ENCODE results near the gene ERC1.

Gene ERC1

DNA sequence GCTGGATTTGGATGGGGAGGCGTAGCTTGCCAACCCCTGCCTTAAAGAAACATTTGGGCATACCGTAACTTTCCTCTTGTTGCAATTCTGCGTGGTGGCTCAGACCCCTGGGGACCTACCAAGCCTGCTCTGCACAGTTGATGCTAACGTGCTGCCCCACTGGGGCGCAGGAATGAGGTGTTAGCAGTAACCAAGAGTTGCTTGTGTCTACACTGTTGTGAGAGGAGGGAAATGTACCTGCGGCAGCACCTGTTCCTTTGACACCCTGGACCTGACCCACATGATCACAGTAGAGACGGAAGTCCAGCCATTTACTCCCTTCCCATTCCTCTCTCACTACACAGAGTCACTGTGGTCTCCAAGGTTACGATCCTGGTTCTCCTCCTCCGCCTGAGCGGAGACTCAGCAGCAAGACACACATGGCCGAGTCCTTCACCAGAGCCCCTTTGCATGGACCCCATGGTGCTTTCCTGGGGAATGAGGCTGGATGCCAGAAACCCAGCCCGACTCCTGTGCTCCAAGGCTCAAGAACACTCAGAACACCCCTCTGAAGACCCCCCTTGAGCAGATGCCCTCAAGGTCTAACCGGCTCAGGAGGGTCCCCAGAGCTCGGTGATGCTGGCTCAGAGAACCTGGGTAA is 518.5 kb downstream of the ERC1 start:
- no peak for DNase-seq (ENCODE audit: low read depth in 2 of 2)

DNA sequence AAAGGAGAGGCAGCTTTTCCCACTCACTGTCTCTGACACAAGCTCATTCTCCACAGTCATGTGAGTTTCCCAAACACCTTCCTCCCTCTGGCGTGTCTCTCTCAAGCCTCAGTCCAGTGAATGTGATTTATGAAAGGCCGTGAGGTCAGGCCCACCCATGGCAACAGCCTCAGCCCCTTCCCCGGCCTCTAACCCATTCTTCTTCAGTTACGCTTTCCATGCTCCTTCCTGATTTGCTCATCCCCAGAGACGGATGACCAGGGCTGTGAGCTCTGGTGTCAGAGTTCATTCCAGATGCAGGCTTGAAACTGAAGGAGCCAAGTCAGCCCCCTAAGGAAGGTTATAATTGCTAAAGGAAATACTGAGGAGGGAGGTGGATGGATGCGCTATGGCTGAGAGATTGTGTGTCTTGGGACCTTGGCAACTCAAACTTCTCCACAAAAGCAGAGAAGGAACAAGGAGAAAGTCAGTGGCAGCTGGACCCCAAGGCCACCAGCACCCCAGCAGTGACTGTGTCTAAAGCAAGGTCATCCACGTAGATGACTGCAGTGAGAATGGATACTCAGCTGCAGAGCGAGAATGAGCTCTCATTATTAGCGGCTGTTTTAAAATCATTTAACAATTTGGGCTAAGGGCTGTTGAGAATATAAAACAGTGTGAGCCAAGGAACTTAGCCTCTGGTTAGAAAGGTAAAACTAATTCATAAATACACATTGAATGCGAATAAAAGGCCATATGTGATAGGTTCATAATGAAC is 519.2 kb downstream of the ERC1 start:
- DNase-seq (ENCODE audit: low read depth in 2 of 2): no peak

DNA sequence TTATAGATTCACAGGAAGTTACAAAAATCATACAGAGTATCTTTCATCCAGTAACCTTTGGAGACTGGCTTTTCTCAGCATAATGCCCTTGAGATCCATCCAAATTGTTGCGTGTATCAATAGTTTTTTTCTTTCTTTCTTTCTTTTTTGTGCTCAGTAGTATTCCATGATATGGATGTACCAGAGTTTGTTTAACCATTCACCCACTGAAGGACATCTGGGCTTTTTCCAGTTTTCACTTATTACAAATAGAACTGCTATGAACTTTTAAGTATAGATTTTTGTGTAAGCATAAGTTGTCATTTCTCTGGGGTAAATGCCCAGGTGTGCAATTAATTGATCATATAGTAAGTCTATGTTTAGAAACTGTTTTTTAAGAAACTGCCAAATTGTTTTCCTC is 524.0 kb downstream of the ERC1 start:
- DNase-seq (ENCODE audit: low read depth in 2 of 2): no peak

DNA sequence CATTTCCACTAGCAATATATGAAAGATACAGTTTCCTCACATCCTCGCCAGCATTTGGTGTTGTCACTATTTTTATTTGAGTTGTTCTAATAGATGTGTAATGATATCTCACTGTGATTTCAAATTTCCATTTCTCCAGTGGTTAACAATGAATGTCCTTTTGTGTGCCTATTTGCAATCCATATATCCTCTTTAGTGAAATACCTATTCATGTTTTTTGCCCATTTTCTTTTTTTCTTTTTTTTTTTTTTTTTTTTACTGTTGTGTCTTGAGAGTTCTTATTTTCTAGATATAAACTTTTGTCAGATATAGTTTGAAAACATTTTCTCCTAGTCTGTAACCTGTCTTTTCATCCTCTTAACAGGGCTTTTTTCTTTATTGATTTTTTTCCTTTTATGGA is 524.4 kb downstream of the ERC1 start:
- DNase-seq (ENCODE audit: low read depth in 2 of 2): no peak

DNA sequence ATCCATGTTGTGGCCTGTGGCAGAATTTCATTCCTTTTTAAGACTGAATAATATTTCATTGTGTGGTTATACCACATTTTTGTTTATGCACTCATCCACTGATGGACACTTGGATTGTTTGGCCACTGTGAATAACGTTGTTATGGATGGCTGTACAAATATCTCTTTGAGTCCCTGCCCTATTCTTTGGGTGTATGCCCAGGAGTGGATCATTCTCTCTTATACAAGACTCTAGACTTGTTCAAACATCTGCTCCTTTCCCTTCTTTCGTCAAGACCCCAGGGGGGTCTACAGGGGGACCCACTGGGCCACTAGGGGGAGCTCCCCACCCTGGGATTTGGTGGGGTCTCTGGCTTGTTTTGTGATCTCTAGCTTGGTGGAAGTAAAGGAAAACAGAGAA is 526.0 kb downstream of the ERC1 start:
- DNase-seq (ENCODE audit: low read depth in 2 of 2): no peak

DNA sequence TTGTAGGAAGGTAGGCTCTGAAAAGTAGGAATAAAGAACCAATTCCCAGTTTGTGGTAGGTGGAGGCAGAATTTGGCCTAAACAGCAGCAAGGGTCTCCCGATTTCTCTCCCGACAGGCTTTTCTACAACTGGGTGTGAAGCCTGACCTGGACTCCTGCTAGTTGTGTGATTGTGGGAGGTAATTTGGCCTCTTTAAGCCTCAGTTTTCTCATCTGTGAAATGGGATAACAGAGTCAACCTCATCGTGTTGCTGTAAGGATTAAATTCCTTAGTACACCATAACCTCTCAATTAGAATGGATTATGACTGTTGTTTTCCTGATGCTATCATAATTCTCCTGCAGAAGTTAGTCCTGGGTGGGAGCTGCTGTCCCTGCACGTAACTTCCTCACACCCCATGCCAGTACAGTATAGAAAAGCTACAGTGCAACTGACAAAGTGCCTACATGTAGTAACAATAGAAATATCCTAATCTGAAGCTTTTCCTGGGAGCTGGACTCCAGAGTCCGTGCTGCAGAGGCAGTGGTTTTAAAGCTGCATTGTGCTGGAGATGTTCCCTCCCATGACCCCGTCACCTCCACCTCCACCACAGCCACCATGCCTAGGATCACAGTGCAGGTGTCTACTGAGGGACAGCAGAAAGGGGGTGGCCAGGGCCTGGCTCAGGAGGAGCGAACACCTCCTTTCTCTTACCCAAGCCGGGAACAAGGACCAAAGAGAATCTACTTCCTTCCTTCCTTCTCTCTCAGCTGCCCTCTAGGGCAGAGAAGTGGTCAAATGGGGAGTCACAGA is 526.9 kb downstream of the ERC1 start:
- no peak for DNase-seq (ENCODE audit: low read depth in 2 of 2)

DNA sequence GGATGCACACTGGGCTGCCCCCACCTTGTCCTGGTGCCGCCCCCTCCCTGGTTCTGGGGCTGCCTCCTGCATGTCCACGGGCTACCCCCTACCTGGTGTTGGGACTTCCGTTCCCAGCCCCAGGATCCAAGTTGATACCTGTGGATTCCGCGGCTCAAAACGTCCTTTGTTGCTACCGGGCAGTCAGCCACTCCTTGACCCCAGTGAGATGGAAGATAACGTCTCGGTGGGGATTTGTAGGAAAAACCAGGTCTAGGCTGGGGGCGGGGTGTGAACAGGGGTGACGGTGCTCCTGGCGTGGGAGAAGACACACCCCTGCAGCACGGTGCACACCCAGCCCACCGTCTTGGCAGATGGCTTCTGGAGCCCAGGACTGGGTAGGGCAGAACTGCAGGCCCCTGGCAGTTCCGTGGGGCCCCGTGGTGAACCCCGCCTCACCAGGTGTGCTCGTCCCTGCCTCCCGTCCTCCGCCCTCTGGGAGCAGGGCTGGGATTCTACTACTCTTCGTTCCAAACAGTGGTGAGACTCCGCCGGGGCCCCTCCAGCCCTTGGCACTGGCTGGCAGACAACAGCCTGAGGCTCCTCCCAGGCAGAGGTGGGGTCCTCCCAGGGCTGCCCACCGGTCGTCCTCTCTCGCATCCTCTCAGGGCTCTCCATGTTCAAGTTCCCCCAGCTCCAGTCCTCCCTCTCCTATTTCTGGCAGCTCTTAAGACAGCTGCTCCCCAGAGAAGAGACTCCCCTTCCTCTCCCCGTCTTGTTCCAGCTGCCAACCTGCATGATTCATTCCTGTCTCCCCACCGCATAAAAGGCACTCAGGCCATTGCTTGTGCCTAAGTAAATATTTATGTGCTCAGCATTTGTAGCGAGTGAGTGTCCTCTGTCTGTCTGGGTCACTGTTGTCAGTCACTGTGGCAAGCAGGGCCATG is 527.8 kb downstream of the ERC1 start:
- no peak for DNase-seq (ENCODE audit: low read depth in 2 of 2)

DNA sequence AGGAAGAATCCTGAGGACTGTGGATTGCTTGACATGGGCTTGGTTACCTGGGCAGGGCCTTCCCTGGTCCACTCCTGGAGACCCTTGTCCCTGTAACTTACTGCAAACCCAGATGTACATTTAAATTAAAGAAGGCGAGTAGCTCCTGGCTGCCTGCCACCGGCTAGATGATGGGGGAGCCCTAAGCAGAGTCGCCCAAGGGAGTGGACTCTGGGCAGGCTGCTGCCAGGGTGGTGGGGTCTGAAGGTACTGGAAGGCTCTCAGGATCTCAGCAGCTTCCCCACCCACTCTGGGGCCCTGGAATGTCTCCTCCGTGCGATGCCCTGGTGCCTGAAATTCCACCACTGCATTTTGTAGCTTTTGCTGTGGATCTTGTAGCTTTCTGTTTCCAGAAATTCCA is 528.6 kb downstream of the ERC1 start:
- DNase-seq (ENCODE audit: low read depth in 2 of 2): no peak

DNA sequence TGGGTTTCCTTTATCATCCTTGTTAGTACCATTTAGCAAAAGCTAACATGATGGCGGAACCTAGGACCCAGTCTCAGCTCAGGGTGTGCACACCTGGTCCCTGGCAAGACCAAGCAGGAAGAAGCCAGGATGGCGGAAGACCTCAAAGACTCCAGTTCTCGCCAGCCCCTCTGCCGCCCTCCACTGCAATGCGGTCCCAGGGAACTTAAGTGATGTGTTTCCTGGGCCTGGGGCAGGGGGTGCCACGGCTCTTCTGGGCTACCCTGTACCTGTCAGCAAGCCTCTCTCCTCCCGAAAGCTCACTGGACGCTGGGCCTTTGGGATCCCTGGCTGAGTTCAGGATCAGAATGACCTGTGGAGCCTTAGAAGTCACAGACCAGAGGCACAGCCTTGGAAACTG is 532.0 kb downstream of the ERC1 start:
- DNase-seq (ENCODE audit: low read depth in 2 of 2): no peak

DNA sequence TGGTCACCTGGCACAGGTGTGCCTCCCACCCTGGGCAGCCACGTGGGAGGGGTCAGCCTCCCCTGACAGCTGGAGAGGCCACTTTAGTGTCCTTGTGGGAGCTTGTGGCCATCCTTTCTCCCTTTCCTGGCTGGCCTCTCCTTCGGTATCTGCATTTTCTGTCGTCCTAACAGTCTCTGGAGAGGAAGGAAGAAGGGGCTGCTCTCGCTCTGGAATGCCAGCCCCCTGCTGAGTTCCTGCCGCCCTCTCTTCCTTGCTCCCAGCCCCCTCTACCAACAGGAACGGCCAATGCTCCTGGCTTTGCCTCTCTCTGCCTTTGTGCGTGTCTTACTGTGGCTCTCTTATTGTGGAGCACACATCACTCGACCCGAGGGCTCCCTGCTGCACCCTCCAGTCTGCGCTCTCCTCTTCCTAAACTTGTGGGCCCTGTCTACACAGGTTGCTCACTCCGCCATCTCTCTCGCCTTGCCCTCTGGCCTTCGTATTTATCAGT is 532.6 kb downstream of the ERC1 start:
- DNase-seq (ENCODE audit: low read depth in 2 of 2): no peak

DNA sequence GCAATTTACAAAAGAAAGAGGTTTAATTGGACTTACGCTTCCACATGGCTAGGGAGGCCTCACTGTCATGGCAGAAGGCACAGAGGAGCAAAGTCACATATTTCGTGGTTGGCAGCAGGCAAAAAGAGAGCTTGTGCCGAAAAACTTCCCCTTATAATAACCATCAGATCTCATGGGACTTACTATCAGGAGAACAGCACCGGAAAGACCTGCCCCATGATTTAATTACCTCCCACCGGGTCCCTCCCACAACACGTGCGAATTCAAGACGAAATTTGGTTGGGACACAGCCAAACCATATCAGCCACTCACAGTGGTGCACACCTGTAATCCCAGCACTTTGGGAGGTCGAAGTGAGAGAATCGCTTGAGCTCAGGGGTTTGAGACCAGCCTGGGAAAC is 534.8 kb downstream of the ERC1 start:
- no peak for DNase-seq (ENCODE audit: low read depth in 2 of 2)

DNA sequence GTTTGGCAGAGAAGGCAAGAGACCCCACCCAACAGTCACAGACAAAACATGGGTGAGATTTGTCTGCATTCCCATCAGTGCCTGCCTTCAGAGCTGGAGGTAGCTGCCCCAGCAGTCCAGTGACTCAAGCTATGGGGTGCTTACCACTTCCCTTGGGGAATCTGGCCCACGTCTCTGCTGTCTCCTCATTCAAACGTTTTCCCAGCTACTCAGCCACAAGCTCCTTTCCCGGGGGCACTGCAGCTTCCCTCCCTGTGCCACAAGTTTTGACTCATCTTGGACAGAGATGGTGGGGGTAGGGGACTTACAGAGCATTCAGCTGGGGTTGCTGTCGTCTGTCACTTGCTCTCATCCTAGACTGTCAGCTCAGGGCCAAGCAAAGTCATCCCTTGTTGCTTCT is 536.8 kb downstream of the ERC1 start:
- DNase-seq (ENCODE audit: low read depth in 2 of 2): no peak

DNA sequence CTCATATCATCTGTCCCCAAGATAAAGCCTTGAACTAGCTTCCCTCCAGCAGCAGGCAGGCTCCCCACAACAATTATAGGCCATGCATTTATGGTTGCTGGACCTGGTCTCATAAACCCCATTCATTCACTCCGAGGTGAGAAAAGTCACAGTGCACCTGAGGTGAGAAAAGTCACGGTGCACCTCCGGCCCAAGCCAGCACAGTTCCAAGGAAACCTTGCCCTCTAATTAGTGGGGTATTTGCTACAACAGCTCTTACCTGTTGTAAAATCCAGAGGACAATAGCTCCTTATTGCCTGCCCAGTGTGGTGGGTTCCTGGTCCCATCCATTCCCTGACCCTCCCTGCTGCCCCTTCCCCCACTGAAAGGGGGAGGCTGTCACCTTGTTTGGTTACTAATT is 537.8 kb downstream of the ERC1 start:
- no peak for DNase-seq (ENCODE audit: low read depth in 2 of 2)

DNA sequence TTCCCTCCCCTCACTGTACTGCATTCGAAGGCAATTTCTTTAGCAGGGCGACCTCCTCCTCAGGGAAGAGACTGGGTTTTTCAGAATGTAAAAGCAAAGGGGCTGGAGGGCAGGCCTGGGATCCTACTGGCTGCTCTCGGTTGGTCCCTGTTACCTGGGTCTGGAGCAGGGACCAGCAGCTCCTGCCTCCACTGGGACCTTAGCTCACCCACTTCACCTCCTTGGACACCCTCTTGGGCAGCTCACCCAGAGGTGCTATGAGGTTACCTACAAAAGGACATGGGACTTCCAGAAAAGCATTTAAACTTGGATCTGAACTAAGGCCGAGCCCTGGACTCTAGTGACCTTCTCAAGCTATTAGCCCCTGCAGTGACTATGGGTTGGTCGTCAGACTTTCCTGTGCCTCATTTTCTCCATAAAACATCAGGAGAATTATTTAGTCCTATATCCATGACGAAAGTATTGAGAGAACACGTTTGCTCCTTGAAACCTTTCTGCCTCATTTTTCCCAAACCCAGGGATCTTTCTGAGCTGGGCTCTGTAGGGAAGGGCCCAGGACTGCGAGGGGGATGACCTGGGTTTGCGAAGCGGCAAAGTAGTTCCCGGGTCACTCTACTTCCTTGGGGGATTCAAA is 538.3 kb downstream of the ERC1 start:
- no peak for DNase-seq (ENCODE audit: low read depth in 2 of 2)

DNA sequence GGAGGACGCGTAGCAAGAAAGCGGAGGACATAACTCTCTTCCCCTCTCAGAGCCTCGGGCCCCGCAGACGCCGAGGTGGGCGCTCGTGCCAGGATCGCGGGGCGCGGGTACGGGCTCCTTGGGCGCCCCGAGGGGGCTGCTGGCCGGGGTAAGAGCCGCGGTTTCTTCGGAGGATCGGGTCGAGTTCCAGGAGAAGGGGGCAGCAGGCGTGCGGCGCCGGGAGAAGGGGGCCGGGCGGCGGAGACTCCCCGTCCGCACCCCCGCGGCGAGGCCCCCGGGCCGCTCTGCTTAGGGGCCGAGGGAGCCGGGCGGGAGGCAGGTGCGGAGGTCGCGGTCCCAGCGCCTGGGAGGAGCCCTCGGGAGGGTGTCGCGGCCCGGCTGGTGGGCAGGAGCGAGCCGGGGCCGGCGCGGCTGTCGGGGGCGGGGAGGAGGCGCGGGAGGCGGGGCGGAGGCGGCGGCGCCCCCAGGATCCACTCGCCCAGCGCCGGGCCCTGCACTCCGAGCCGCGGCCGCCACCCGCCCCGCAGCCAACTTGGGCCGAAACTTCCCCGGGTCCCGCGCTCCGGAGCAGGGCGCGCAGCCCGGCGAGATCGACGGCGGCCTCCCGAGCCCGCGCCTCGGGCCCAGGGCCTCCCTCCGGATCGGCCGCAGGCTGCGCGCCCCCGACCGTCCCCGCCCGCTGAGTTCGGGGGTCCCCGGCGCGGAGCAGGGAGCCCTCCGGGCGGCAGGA is 539.0 kb downstream of the ERC1 start:
- DNase-seq (ENCODE audit: low read depth in 2 of 2): no peak

DNA sequence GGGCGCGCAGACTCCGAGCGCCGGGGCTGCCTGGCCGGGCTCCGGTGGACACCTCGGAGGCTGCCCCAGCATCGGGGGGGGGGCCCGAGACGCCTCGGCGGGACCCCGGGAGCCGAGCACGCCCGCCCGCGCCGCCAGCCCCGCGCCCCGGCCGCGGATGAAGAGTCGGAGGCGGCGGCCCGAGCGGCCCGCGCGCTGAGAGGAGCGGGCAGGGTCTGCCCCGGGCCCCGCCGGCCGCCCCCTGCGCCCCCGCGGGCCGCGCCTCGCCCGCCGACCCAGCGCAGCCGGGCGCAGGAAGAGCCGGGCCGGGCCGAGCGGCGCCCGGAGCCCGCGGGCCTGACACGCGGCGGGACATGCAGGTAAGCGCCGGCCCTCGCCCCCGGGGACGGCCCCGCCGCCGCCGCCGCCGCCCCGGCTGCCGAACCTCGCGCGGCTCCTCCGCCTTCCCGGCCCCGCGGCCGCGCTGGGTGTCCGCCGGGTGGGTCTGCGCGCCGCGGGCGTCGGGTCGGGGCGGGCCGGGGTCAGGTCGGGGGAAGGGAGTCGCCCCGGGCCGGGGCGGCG is 539.6 kb downstream of the ERC1 start:
- no peak for DNase-seq (ENCODE audit: low read depth in 2 of 2)

DNA sequence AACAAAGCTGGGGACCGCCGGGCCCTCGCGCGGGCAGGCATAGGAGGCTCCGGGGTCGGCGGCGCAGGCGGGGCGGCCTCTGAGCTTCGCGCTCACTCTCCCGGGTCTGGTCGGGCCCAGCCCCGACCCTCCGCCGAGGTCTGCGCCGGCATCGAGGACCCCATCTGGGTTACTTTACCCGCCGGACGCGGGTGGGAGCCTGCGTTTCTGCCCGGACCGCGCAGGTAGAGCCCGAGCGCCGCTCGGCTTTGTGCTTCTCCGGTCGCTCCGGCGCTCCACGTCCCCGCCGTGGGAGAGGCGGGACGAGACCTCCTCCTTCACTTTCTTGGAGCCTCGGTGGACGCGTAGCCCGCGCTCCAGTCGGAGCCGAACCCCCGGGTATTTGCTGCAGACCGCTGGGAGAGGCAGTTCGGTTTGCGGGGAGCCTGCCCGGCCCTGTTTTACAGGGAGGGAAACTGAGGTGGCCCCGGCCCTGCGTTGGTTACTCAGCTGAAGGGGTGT is 540.2 kb downstream of the ERC1 start:
- DNase-seq (ENCODE audit: low read depth in 2 of 2): no peak

DNA sequence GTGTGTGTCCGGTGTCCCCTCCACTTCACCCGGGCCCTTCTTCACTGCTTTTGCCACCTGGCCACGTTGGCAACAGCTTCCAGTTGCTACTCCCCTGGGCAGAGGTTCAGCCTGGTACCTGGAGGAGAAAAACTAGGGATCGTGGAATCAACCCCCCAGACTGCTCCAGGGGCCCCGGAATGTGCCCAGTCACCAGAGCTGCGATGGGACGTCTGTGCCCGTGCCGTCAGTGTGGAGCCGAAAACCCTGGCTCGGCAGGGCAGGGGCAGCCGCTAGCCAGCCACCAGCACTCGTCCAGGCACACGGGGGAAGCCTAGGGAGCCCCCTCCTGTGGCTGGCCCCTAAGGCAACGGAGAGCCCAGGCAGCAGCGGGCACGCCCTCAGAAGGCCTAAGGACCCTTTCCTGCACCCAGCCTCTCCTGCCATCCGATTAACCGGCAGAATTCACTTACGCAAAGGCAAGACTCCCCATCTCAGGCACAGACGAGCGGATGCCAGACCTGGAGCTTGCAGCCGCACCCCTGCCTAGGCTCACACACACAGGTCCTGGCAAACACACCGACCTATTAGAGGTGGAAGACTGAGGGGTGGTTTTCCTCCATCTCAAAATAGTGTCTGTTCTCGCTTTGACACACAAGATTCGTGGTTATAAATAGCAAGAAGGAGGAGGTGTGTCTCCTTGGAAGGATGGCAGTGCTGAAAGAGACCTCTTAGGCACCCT is 540.8 kb downstream of the ERC1 start:
- DNase-seq (ENCODE audit: low read depth in 2 of 2): no peak
